PC-3 (cell line): Measurements from ENCODE around the gene ATP8A1.

Experiments used
- EZH2 ChIP-seq: fragments of 300-600 bp; sonication (generic); IDR thresholded peaks from one replicate; pipeline ENCODE4 v1.6.1; 2017; ENCODE audit warnings: antibody characterized with exemption, mild to moderate bottlenecking, low read length; ENCODE audit not compliant: unreplicated experiment
- EZH2phosphoT487 ChIP-seq: fragments of 300-600 bp; sonication (generic); IDR thresholded peaks from 2 replicates; pipeline ENCODE4 v1.6.1; 2018; ENCODE audit warnings: mild to moderate bottlenecking, antibody characterized with exemption, low read length, borderline replicate concordance
- TF ChIP-seq, protein P1 (sequence below): fragments of 300-600 bp; sonication (generic); conservative IDR thresholded peaks from 2 replicates; pipeline ENCODE4 v1.5.1; 2017; ENCODE audit warnings: antibody characterized with exemption, low read depth, mild to moderate bottlenecking, low read length

DNA sequence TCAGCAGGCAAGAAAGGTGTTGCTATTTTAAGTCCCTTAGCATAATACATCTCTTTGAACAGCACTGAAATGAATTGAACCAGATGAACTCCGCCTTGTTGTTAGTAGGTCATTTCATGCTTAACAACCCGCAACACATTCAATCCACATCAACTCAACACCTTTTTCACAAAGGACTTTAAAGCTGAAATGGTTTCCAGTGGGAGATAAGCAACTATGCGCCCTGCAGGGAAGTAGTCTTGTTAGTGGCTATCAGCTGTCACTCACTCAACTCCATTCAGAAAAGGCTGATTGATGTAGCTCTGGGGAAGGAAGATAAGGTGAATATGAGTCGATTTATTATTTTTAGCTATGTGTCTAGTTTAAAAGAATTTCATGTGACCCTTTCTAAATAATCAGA is 46.0 kb downstream of the ATP8A1 start:
- TF ChIP-seq, protein P1, sequence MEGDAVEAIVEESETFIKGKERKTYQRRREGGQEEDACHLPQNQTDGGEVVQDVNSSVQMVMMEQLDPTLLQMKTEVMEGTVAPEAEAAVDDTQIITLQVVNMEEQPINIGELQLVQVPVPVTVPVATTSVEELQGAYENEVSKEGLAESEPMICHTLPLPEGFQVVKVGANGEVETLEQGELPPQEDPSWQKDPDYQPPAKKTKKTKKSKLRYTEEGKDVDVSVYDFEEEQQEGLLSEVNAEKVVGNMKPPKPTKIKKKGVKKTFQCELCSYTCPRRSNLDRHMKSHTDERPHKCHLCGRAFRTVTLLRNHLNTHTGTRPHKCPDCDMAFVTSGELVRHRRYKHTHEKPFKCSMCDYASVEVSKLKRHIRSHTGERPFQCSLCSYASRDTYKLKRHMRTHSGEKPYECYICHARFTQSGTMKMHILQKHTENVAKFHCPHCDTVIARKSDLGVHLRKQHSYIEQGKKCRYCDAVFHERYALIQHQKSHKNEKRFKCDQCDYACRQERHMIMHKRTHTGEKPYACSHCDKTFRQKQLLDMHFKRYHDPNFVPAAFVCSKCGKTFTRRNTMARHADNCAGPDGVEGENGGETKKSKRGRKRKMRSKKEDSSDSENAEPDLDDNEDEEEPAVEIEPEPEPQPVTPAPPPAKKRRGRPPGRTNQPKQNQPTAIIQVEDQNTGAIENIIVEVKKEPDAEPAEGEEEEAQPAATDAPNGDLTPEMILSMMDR, result no peak
- TF ChIP-seq EZH2, result no peak
- no peak for TF ChIP-seq EZH2phosphoT487
